Upper lobe of left lung (tissue), 6 donors: ENCODE measurements around the gene PDE4D. TPM values are rescaled to one million over a fixed set of nuclear protein-coding genes. Genes with fewer than 3 reads are reported as not detected.

Source experiments
- ATAC-seq, 2 donors: fragments of 200-7000 bp; cut with Tn5 transposase; one replicate each; pipeline ENCODE4 v1.9.1; 2022; ENCODE audit warnings: mild to moderate bottlenecking in 2 of 2, moderate library complexity in 2 of 2; ENCODE audit not compliant: low FRiP score in 2 of 2
- DNase-seq, 2 donors: peaks; one replicate each; pipeline ENCODE4 v3.0.0-alpha.2; 2019 to 2020
- H3K27ac ChIP-seq, 4 donors: fragments of 200-600 bp; sonication (generic); one replicate each; pipeline ENCODE4 v1.5.1; 2016 to 2019
- H3K27me3 ChIP-seq, 4 donors: fragments of 200-600 bp; sonication (generic); one replicate each; pipeline ENCODE4 v1.5.1; 2017 to 2019
- H3K36me3 ChIP-seq, 4 donors: fragments of 200-600 bp; sonication (generic); one replicate each; pipeline ENCODE4 v1.5.1; 2016 to 2019
- H3K4me1 ChIP-seq, 4 donors: fragments of 200-600 bp; sonication (generic); one replicate each; pipeline ENCODE4 v1.5.1; 2018 to 2019
- H3K4me3 ChIP-seq, 4 donors: fragments of 200-600 bp; sonication (generic); one replicate each; pipeline ENCODE4 v1.5.1; 2017 to 2019; ENCODE audit warnings: mild to moderate bottlenecking in 2 of 4, moderate library complexity in 1 of 4
- H3K9me3 ChIP-seq, 4 donors: fragments of 200-600 bp; sonication (generic); one replicate each; pipeline ENCODE4 v1.5.1; 2018 to 2019
- EP300 ChIP-seq, 4 donors: sonication (generic); formaldehyde crosslinking; IDR thresholded peaks; one replicate each; pipeline ENCODE4 v1.5.1; 2017; ENCODE audit warnings: antibody characterized with exemption in 4 of 4, control low read depth in 2 of 4
- POLR2A ChIP-seq, 4 donors: fragments of 450-650 bp; IDR thresholded peaks; one replicate each; pipeline ENCODE4 v1.5.1; 2016 to 2017; ENCODE audit warnings: antibody characterized with exemption in 4 of 4, mild to moderate bottlenecking in 2 of 4
- POLR2AphosphoS5 ChIP-seq, 2 donors: sonication (generic); formaldehyde crosslinking; IDR thresholded peaks; one replicate each; pipeline ENCODE4 v1.5.1; 2017; ENCODE audit warnings: antibody characterized with exemption in 2 of 2
- WGBS, 2 donors: methylation state at CpG; one replicate each; pipeline ENCODE4 v1.1.5; 2017 to 2018; 5-methylcytosine and 5-hydroxymethylcytosine counted together
- total RNA-seq, 6 donors: library from RNA; depleted of rRNA in 4 of 6; stranded (reverse); fragments of >200 nt in 4 of 6; gene quantifications; one replicate each; pipeline versions ENCODE4 v1.1.0 to v1.2.1, GENCODE V29; 2016 to 2021
- TF ChIP-seq, protein P1 (sequence below), 6 experiments: fragments of 450-650 bp in 4 of 6; fragments of 200-600 bp in 2 of 6; sonication (generic) in 2 of 6; IDR thresholded peaks; one replicate each; pipeline ENCODE4 v1.5.1; 2016 to 2019; ENCODE audit warnings: antibody characterized with exemption in 6 of 6
- donor health status: DM: no; HTN: no; CAD: no; lungs with moderate emphysema.
- donor health status: DM: no; HTN: yes; CAD: no; lungs with severe emphysema.

PDE4D gene
- total RNA-seq, 6 donors from 2014 or later: 50.4 to 188 (median 84.0) TPM

DNA sequence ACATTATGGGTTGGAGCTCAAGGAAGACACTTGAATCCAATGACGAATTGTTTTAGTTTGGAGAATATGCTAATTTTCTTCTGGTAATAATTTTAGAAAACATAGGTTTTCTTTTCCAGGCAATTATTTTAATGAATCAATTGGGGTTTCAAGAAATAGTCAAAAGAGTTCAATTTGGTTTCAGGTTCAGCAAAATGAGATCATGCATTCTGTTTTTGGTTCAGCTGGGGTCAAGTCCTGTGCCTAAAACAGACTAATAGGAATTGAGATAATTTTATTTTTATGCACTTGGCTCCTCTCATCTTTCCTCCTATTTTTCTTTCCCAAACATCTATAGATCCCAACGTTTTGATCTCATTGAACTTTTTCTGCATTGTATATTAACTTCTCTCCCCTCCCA, 713.8 kb downstream of the PDE4D start:
- no peaks in the 10 kb centered on the region for H3K9me3 ChIP-seq

DNA sequence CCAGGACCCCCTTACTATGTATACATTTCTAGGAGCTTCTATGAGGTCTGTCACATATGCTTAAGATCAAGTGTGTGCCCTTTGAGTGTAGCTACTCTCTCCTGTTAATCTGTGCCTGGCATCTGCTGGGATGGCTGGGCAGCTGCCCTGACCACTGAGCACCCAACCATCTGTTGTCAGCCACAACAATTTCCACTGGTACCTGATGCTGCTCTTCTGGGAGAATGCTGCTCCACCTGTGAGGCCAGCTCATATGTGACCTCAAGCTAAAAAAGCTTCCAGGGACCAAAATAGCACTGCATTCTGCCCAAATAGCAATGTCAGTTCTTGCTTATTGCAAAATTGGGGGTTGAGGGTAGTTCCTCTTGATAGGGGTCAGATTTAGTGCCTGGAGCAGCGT, 715.0 kb downstream of the PDE4D start:
- ATAC-seq: no peak
- H3K9me3 ChIP-seq: no peaks in the 10 kb centered on the region
- no peaks in the 10 kb centered on the region for H3K4me1 ChIP-seq
- TF ChIP-seq POLR2A (IDR thresholded peaks at IDR 0.05): no peak
- TF ChIP-seq, protein P1, sequence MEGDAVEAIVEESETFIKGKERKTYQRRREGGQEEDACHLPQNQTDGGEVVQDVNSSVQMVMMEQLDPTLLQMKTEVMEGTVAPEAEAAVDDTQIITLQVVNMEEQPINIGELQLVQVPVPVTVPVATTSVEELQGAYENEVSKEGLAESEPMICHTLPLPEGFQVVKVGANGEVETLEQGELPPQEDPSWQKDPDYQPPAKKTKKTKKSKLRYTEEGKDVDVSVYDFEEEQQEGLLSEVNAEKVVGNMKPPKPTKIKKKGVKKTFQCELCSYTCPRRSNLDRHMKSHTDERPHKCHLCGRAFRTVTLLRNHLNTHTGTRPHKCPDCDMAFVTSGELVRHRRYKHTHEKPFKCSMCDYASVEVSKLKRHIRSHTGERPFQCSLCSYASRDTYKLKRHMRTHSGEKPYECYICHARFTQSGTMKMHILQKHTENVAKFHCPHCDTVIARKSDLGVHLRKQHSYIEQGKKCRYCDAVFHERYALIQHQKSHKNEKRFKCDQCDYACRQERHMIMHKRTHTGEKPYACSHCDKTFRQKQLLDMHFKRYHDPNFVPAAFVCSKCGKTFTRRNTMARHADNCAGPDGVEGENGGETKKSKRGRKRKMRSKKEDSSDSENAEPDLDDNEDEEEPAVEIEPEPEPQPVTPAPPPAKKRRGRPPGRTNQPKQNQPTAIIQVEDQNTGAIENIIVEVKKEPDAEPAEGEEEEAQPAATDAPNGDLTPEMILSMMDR (IDR thresholded peaks at IDR 0.05): no peak
- no peak for TF ChIP-seq POLR2AphosphoS5 (IDR thresholded peaks at IDR 0.05)
- TF ChIP-seq EP300 (IDR thresholded peaks at IDR 0.05): no peak
- no peak for DNase-seq
- H3K36me3 ChIP-seq: peaks cover 0 to 3% (median 0%) of the 10 kb centered on the region in 4 donors
- no peaks in the 10 kb centered on the region for H3K27me3 ChIP-seq
- 75 to 89% methylated on average over 1 of the region's 1 CpG for WGBS, 2 donors
- no peak overlapping the region for H3K27ac ChIP-seq
- no peak overlapping the region for H3K4me3 ChIP-seq

More for the DNA sequence above, 713.8 kb downstream of the PDE4D start:
- WGBS, 2 donors: 69 to 79% methylated on average over 2 of the region's 2 CpGs
- H3K4me3 ChIP-seq: no peak overlapping the region
- TF ChIP-seq, protein P1 (IDR thresholded peaks at IDR 0.05): no peak
- ATAC-seq (no peak), DNase-seq (no peak)
- no peaks in the 10 kb centered on the region for H3K27me3 ChIP-seq
- H3K4me1 ChIP-seq: no peaks in the 10 kb centered on the region
- H3K36me3 ChIP-seq: peaks cover 0 to 3% (median 0%) of the 10 kb centered on the region in 4 donors
- no peak overlapping the region for H3K27ac ChIP-seq

DNA sequence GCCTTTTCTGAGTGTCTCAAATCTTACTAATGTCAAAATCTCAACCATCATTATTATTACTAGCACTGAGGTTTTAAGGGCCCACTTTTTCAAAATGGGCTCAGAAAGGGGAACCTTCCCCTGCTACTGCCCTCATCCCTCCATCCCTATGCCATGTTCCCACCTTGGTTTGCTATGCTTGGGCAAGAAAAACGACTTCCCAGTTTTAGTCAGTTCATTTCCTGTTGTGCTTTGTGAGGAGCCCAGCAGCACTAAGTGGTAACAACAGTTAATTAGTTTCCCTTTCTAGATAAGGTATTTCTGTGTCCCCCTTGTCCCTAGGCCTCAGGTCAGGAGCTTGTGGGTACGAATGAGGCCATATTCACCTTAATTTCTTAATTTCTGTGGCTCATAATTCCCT, 715.5 kb downstream of the PDE4D start:
- H3K9me3 ChIP-seq: no peaks in the 10 kb centered on the region
- no peaks in the 10 kb centered on the region for H3K27me3 ChIP-seq
- peaks cover 0 to 3% (median 0%) of the 10 kb centered on the region in 4 donors for H3K36me3 ChIP-seq
- H3K27ac ChIP-seq: no peak overlapping the region
- no peak for ATAC-seq
- no peak overlapping the region for H3K4me3 ChIP-seq
- TF ChIP-seq, protein P1 (IDR thresholded peaks at IDR 0.05): no peak
- TF ChIP-seq EP300 (IDR thresholded peaks at IDR 0.05) (no peak), POLR2AphosphoS5 (IDR thresholded peaks at IDR 0.05) (no peak), POLR2A (IDR thresholded peaks at IDR 0.05) (no peak)
- no peaks in the 10 kb centered on the region for H3K4me1 ChIP-seq
- DNase-seq: no peak
- WGBS, 2 donors: 36 to 41% methylated on average over 2 of the region's 2 CpGs

DNA sequence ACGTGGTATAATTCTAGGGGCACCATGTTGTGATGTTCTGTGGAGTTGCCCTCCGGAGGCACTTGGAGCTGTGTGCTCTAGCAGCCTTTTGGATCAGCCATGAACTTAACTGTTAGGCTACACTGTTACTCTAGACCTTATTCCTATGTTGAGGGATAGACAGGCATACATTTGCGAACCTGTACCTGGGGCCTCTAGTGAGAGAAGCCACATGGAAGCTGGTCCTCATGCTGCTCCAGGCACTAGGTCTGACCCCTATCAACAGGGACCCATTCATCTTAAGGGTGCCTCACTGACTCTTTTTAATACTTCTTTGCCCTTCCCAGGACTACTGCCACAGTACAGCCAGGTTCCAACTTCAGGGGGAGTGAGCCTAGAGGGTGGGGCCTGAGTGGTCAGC, 715.9 kb downstream of the PDE4D start:
- H3K4me3 ChIP-seq: no peak overlapping the region
- no peaks in the 10 kb centered on the region for H3K9me3 ChIP-seq
- peaks cover 0 to 3% (median 0%) of the 10 kb centered on the region in 4 donors for H3K36me3 ChIP-seq
- TF ChIP-seq, protein P1 (IDR thresholded peaks at IDR 0.05): no peak
- TF ChIP-seq POLR2A (IDR thresholded peaks at IDR 0.05) (no peak), EP300 (IDR thresholded peaks at IDR 0.05) (no peak), POLR2AphosphoS5 (IDR thresholded peaks at IDR 0.05) (no peak)
- DNase-seq: no peak
- no peaks in the 10 kb centered on the region for H3K27me3 ChIP-seq
- ATAC-seq: peak in 1 of 2 donors; percentile 54
- 88 to 95% methylated on average over 3 of the region's 3 CpGs for WGBS, 2 donors
- no peak overlapping the region for H3K27ac ChIP-seq
- H3K4me1 ChIP-seq: no peaks in the 10 kb centered on the region

DNA sequence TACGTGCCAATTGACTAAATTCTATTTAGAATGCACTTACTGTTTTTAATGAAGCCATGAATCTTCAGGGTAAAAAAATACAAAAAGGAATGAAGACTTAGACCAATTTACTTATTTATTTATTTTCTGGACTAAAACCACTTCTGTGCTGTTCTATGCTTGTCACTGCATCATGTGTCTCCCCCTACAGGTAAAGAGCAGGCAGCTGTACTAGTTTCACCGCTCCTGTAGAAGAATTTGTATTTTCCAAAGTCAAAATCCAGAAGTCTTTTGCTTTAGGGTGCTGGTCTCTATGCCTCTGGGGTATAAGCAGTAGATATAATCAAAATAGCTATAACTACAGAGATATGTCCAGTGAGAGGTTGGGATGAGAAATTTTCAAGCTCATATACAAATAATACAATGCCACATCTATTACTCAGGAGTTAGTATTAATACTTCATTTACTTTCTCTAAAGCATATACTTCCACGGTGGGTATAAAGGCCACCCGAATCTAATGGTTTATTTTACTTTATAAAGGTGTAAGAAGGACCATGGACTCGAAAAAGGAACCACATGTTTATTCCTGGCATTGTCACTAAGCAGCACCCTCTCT, 719.2 kb downstream of the PDE4D start:
- Histone ChIP-seq H3K4me1 (no peaks in the 10 kb centered on the region), H3K36me3 (no peaks in the 10 kb centered on the region), H3K4me3 (no peak overlapping the region), H3K27me3 (no peaks in the 10 kb centered on the region), H3K9me3 (no peaks in the 10 kb centered on the region), H3K27ac (no peak overlapping the region)
- DNase-seq (no peak), ATAC-seq (peak; percentile 80 to 83)
- WGBS, 2 donors: 38 to 43% methylated on average over 5 of the region's 5 CpGs
- no peak for TF ChIP-seq EP300 (IDR thresholded peaks at IDR 0.05)
- no peak for TF ChIP-seq POLR2A (IDR thresholded peaks at IDR 0.05)
- TF ChIP-seq, protein P1 (IDR thresholded peaks at IDR 0.05): peak in 5 of 6 experiments; percentile 46 to 72 (median 65)
- TF ChIP-seq POLR2AphosphoS5 (IDR thresholded peaks at IDR 0.05): no peak
